NB4 (cell line): ENCODE measurements around the gene TMEM63C.

Source experiments
- DNase-seq: peaks from one replicate; pipeline ENCODE4 v3.0.0; 2010; ENCODE audit warnings: low read depth
- H3K4me3 ChIP-seq: one replicate; pipeline ENCODE4 v1.5.1; 2011; ENCODE audit warnings: mild to moderate bottlenecking, low read depth, low read length, moderate library complexity
- CTCF ChIP-seq: IDR thresholded peaks from one replicate; pipeline ENCODE4 v1.5.1; 2012; ENCODE audit warnings: low read depth, low read length
- MAX ChIP-seq: IDR thresholded peaks from 2 replicates; pipeline ENCODE4 v1.6.1; 2011; ENCODE audit warnings: low read depth, low read length
- MYC ChIP-seq: IDR thresholded peaks from 2 replicates; pipeline ENCODE4 v1.6.1; 2011; ENCODE audit warnings: low read depth, low read length
- POLR2A ChIP-seq: IDR thresholded peaks from 2 replicates; pipeline ENCODE4 v1.6.1; 2011; ENCODE audit warnings: mild to moderate bottlenecking; ENCODE audit not compliant: insufficient read length; ENCODE audit errors: extremely low read depth

TMEM63C gene

GRCh38 chr14:77241955-77242354 is 60.4 kb downstream of the TMEM63C start:
- DNase-seq, result no peak
- H3K4me3 ChIP-seq, result no peak overlapping the region
- no peak for TF ChIP-seq CTCF
- TF ChIP-seq POLR2A, result no peak
- TF ChIP-seq MYC, result peak; percentile 6; the same call in 1 of the 2 replicates
- peak; percentile 84 for TF ChIP-seq MAX

DNA sequence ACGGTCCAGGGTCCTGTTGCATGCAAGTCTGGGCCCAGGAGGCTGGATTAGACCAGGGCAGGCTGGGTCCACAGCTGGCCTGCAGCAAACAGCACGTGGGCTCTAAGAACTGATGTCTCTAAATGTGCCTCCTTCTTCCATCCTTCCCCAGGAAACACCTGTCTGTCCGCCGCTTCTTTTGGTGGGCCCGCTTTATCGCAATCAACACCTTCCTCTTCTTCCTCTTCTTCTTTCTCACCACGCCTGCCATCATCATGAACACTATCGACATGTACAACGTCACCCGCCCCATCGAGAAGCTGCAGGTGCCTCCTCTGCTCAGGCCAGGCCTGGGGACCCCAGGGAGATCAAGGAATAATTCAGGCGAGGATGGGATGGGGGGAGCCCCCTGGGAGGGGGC is 61.2 kb downstream of the TMEM63C start:
- DNase-seq, result no peak
- TF ChIP-seq CTCF, result no peak
- no peak for TF ChIP-seq MAX
- TF ChIP-seq POLR2A, result no peak
- no peak for TF ChIP-seq MYC
- no peak overlapping the region for H3K4me3 ChIP-seq

DNA sequence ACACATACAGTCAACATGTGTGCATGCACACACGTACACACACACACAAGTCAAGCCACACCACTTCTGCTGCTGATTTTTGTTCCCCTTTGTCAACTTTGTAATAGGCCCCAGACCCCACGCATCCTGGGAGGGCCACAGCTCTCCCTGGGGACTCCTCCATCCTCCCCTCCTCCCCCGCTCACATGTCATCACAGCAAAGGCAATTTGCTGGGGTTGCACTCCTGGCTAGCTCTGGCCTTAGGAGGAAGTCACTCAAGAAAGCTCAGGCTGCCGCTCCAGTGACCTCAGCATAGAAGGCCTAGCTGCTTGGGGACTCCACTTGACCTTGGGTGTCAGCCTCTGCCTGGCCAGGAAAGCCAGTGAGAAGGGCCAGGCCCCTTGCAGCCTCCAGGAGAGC is 62.3 kb downstream of the TMEM63C start:
- DNase-seq, result peak; percentile 91
- no peak overlapping the region for H3K4me3 ChIP-seq
- peak; percentile 59 for TF ChIP-seq MAX
- TF ChIP-seq CTCF, result no peak
- TF ChIP-seq MYC, result no peak; the same call in 1 of the 2 replicates
- no peak for TF ChIP-seq POLR2A

GRCh38 chr14:77245820-77246219 is 64.2 kb downstream of the TMEM63C start:
- no peak overlapping the region for H3K4me3 ChIP-seq
- TF ChIP-seq CTCF (peak; percentile 4), MYC (no peak), POLR2A (no peak)
- no peak for DNase-seq

GRCh38 chr14:77246784-77247183 is 65.2 kb downstream of the TMEM63C start:
- TF ChIP-seq POLR2A (no peak), MAX (no peak), MYC (no peak), CTCF (no peak)
- H3K4me3 ChIP-seq, result no peak overlapping the region
- DNase-seq, result no peak

GRCh38 chr14:77248666-77249065 is 67.1 kb downstream of the TMEM63C start:
- no peak for DNase-seq
- TF ChIP-seq MAX, result no peak
- no peak for TF ChIP-seq POLR2A
- no peak for TF ChIP-seq CTCF
- TF ChIP-seq MYC, result no peak
- no peak overlapping the region for H3K4me3 ChIP-seq
